Endothelial cell of umbilical vein (primary cell): ENCODE measurements around the gene CACNA2D1. TPM values are rescaled to one million over a fixed set of nuclear protein-coding genes. Genes with fewer than 3 reads are reported as not detected.

Experiments used
- BruUV-seq: library from RNA; stranded (reverse); fragments of 400-500 nt; replicated peaks from 2 replicates; lab custom pipeline; 2021; lab: Mats Ljungman, UMichigan
- CTCF ChIA-PET: fragments of 300-600, 350-600 bp; sonication (Branson Sonifier 250); formaldehyde crosslinking; loops from one replicate; lab custom pipeline; 2021; ENCODE audit warnings: antibody characterized with exemption, inconsistent platforms; lab: Charles Lee
- POLR2A ChIA-PET: fragments of 300-600, 350-600 bp; sonication (Branson Sonifier 250); formaldehyde crosslinking; loops from one replicate; lab custom pipeline; 2021; ENCODE audit warnings: antibody characterized with exemption, inconsistent platforms; lab: Charles Lee
- DNase-seq: peaks from one replicate; pipeline ENCODE4 v3.0.0-alpha.2; 2011; ENCODE audit warnings: low read depth, low spot score
- FAIRE-seq: peaks from 2 replicates; lab custom pipeline; 2011; peaks lifted over from hg19 to GRCh38; lab: Jason Lieb, UNC
- H2AFZ ChIP-seq: 2 replicates; pipeline ENCODE4 v1.6.0; 2012; ENCODE audit warnings: low read depth, low read length, control low read depth, inconsistent platforms
- H3K27ac ChIP-seq: 2 replicates; pipeline ENCODE4 v1.5.1; 2011; ENCODE audit warnings: low read depth, mild to moderate bottlenecking, control low read depth, low read length, moderate library complexity; ENCODE audit not compliant: insufficient read depth
- H3K27me3 ChIP-seq, 2 experiments: 2 replicates each; pipeline versions ENCODE4 v1.6.0 to v1.6.1; 2011; ENCODE audit warnings: low read length in 2 of 2, mixed read lengths in 1 of 2; ENCODE audit not compliant: control insufficient read depth in 2 of 2, insufficient read depth in 2 of 2
- H3K36me3 ChIP-seq, 2 experiments: 2 replicates in 1 of 2; 3 replicates in 1 of 2; pipeline ENCODE4 v1.5.1; 2011; ENCODE audit warnings: low read length in 2 of 2, mild to moderate bottlenecking in 1 of 2, moderate library complexity in 1 of 2; ENCODE audit not compliant: control insufficient read depth in 2 of 2, insufficient read depth in 2 of 2; ENCODE audit errors: extremely low read depth in 1 of 2
- H3K4me1 ChIP-seq: 3 replicates; pipeline ENCODE4 v1.5.1; 2011; ENCODE audit warnings: mild to moderate bottlenecking, low read length; ENCODE audit not compliant: control insufficient read depth, insufficient read depth; ENCODE audit errors: extremely low read depth
- H3K4me2 ChIP-seq: 2 replicates; pipeline ENCODE4 v1.6.1; 2011; ENCODE audit warnings: low read length, control low read depth, mixed read lengths; ENCODE audit not compliant: insufficient read depth
- H3K4me3 ChIP-seq, 3 experiments: fragments of 200-600 bp in 1 of 3; sonication (generic), shearing (Covaris generic) in 1 of 3; replicated peaks in 1 of 3; 2 replicates each; pipeline ENCODE4 v1.5.1; 2011 to 2016; ENCODE audit warnings: control low read depth in 3 of 3, low read length in 3 of 3, mild to moderate bottlenecking in 2 of 3, inconsistent platforms in 1 of 3, low read depth in 1 of 3, moderate library complexity in 1 of 3; ENCODE audit not compliant: insufficient read depth in 1 of 3
- H3K79me2 ChIP-seq: 2 replicates; pipeline ENCODE4 v1.6.0; 2012; ENCODE audit warnings: low read length, inconsistent platforms; ENCODE audit not compliant: control insufficient read depth, insufficient read depth
- H3K9ac ChIP-seq: replicated peaks from 2 replicates; pipeline ENCODE3; 2011; ENCODE audit warnings: low read length, control low read depth; ENCODE audit not compliant: insufficient read depth; ENCODE audit errors: extremely low read depth
- H3K9me1 ChIP-seq: replicated peaks from 3 replicates; pipeline ENCODE4 v1.6.0; 2011; ENCODE audit warnings: mild to moderate bottlenecking, low read length; ENCODE audit not compliant: control insufficient read depth, insufficient read depth; ENCODE audit errors: extremely low read depth
- H3K9me3 ChIP-seq: replicated peaks from 2 replicates; pipeline ENCODE4 v1.5.1; 2012; ENCODE audit warnings: low read length, inconsistent platforms; ENCODE audit not compliant: control insufficient read depth, insufficient read depth
- H4K20me1 ChIP-seq: replicated peaks from 2 replicates; pipeline ENCODE3; 2011; ENCODE audit warnings: mild to moderate bottlenecking, low read length; ENCODE audit not compliant: control insufficient read depth, insufficient read depth; ENCODE audit errors: extremely low read depth
- CTCF ChIP-seq, 2 donors: IDR thresholded peaks; 1 replicate in 1 of 2; 2 replicates in 1 of 2; pipeline ENCODE4 v1.5.1; 2011; ENCODE audit warnings: low read length in 2 of 2, mild to moderate bottlenecking in 2 of 2, moderate library complexity in 2 of 2, control low read depth in 1 of 2, inconsistent platforms in 1 of 2, low read depth in 1 of 2; ENCODE audit not compliant: insufficient read depth in 1 of 2; ENCODE audit errors: extremely low read depth in 1 of 2
- FOS ChIP-seq: IDR thresholded peaks from 2 replicates; pipeline ENCODE4 v1.6.1; 2011; ENCODE audit warnings: mild to moderate bottlenecking, low read length, moderate library complexity, borderline replicate concordance; ENCODE audit not compliant: insufficient read depth
- GATA2 ChIP-seq: IDR thresholded peaks from 2 replicates; pipeline ENCODE4 v1.7.0; 2011; ENCODE audit warnings: low read depth, mild to moderate bottlenecking, moderate library complexity, mixed read lengths, low read length; ENCODE audit not compliant: insufficient read length, insufficient read depth
- JUN ChIP-seq: IDR thresholded peaks from 2 replicates; pipeline ENCODE4 v1.6.1; 2011; ENCODE audit warnings: borderline replicate concordance, low read depth; ENCODE audit not compliant: insufficient read length, insufficient read depth
- POLR2A ChIP-seq: IDR thresholded peaks from 2 replicates; pipeline ENCODE4 v1.6.1; 2012; ENCODE audit warnings: low read depth, mild to moderate bottlenecking, control low read depth, low read length
- POLR2AphosphoS5 ChIP-seq: IDR thresholded peaks from 2 replicates; pipeline ENCODE4 v1.6.1; 2012; ENCODE audit warnings: low read depth, mild to moderate bottlenecking, control low read depth, low read length, moderate library complexity; ENCODE audit not compliant: insufficient read depth
- dilution Hi-C: fragments of 300-500 bp; cut with MboI; formaldehyde crosslinking; loops from one replicate; pipeline ENCODE4 v1.15.0; 2019; ENCODE audit warnings: low sequenced_read_pairs; ENCODE audit not compliant: extremely low pct_ligation_motif_present
- intact Hi-C: fragments of 100-400 bp; cut with micrococcal nuclease; formaldehyde crosslinking; loops from one replicate; pipeline ENCODE4 v1.10.0; 2022
- polyA plus RNA-seq, 4 experiments: library from polyadenylated mRNA; depleted of rRNA in 3 of 4; stranded (reverse) in 3 of 4; unstranded in 1 of 4; fragments of >200 nt; gene quantifications; 2 replicates each; pipeline versions ENCODE4 v1.2.1 to v1.2.3, GENCODE V29; 2011 to 2012; ENCODE audit warnings: missing spikeins in 1 of 4
- total RNA-seq: library from RNA; stranded (reverse); gene quantifications from 2 replicates; pipeline ENCODE4 v1.2.3, GENCODE V29; 2021

The CACNA2D1 gene
- total and polyA plus RNA-seq, 2 donors (not counting 3 experiments of a cell fraction or from before 2014, with no cell fraction given), result 4.1 to 38.6 TPM

GRCh38 chr7:82106201-82106600 is 337.4 kb downstream of the CACNA2D1 start:
- no peak overlapping the region for H3K27ac ChIP-seq
- no TSS peak for BruUV-seq
- TF ChIP-seq GATA2 (no peak), JUN (no peak), POLR2AphosphoS5 (no peak), POLR2A (no peak)
- no peaks in the 10 kb centered on the region for H4K20me1 ChIP-seq
- no peak overlapping the region for H3K4me3 ChIP-seq
- DNase-seq (no peak), FAIRE-seq (no peak)
- peaks cover 27% of the 10 kb centered on the region for H3K4me1 ChIP-seq
- no peaks in the 10 kb centered on the region for H3K36me3 ChIP-seq
- no peak overlapping the region for H2AFZ ChIP-seq
- H3K27me3 ChIP-seq, result no peaks in the 10 kb centered on the region
- CTCF ChIA-PET, result interaction anchor here (0.8 kb wide), 1 partner anchor 128 kb away, joined by 3 read pairs; no protein-coding TSS in a partner anchor
- dilution Hi-C loops, result no loop called here
- H3K79me2 ChIP-seq, result no peaks in the 10 kb centered on the region
- POLR2A ChIA-PET, result no interaction called here
- no peaks in the 10 kb centered on the region for H3K9me1 ChIP-seq
- no peak overlapping the region for H3K4me2 ChIP-seq
- no peak overlapping the region for H3K9ac ChIP-seq
- no peaks in the 10 kb centered on the region for H3K9me3 ChIP-seq
- intact Hi-C loops, result loop anchor here (10.0 kb wide), 2 partner anchors 189 to 481 kb away; no protein-coding TSS in a partner anchor

- TF ChIP-seq POLR2AphosphoS5 (no peak), FOS (peak; percentile 96), JUN (peak; percentile 83), CTCF (IDR thresholded peaks at IDR 0.05; ENCODE audit: extremely low read depth in 1 of 2, insufficient read depth in 1 of 2, low read depth in 1 of 2, low read length in 2 of 2) (no peak), GATA2 (no peak)
These were observed 338.1 kb downstream of the CACNA2D1 start for GRCh38 chr7:82105463-82105862.

More at GRCh38 chr7:82105463-82105862, 338.1 kb downstream of the CACNA2D1 start:
- Histone ChIP-seq H3K9me3 (no peaks in the 10 kb centered on the region), H3K4me1 (peaks cover 27% of the 10 kb centered on the region), H2AFZ (peak overlapping the region; percentile 41), H3K4me3 (no peak overlapping the region), H3K9ac (no peak overlapping the region), H3K79me2 (no peaks in the 10 kb centered on the region), H4K20me1 (no peaks in the 10 kb centered on the region), H3K9me1 (no peaks in the 10 kb centered on the region), H3K27ac (peak overlapping the region; percentile 70), H3K36me3 (no peaks in the 10 kb centered on the region), H3K4me2 (no peak overlapping the region), H3K27me3 (no peaks in the 10 kb centered on the region)
- CTCF ChIA-PET, result no interaction called here
- POLR2A ChIA-PET, result no interaction called here
- DNase-seq, result peak; percentile 78
- no TSS peak for BruUV-seq
- no peak for FAIRE-seq
- dilution Hi-C loops, result no loop called here
- intact Hi-C loops, result loop anchor here (10.0 kb wide), 2 partner anchors 189 to 481 kb away; no protein-coding TSS in a partner anchor
